Thyroid gland (tissue), 4 donors: ENCODE data around the gene EFL1. TPM values are rescaled to one million over a fixed set of nuclear protein-coding genes. Genes with fewer than 3 reads are reported as not detected.

Source experiments
- DNase-seq, 2 donors: peaks; one replicate each; pipeline ENCODE4 v3.0.0-alpha.2; 2019
- H3K27ac ChIP-seq, 3 donors: fragments of 200-600 bp; sonication (generic); 1 replicate in 2 of 3; 2 replicates in 1 of 3; pipeline ENCODE4 v1.5.1; 2016 to 2019; ENCODE audit warnings: mild to moderate bottlenecking in 1 of 3, moderate library complexity in 1 of 3
- H3K27me3 ChIP-seq: fragments of 200-600 bp; sonication (generic); one replicate; pipeline ENCODE4 v1.5.1; 2019
- H3K36me3 ChIP-seq, 2 donors: fragments of 200-600 bp; sonication (generic); one replicate each; pipeline ENCODE4 v1.5.1; 2016 to 2019
- H3K4me1 ChIP-seq, 2 donors: fragments of 200-600 bp; sonication (generic); one replicate each; pipeline ENCODE4 v1.5.1; 2017 to 2019
- H3K4me3 ChIP-seq, 3 donors: fragments of 200-600 bp; sonication (generic); replicated peaks in 1 of 3; 1 replicate in 2 of 3; 2 replicates in 1 of 3; pipeline ENCODE4 v1.5.1; 2016; ENCODE audit warnings: mild to moderate bottlenecking in 1 of 3
- H3K9me3 ChIP-seq: fragments of 200-600 bp; sonication (generic); one replicate; pipeline ENCODE4 v1.5.1; 2017
- CTCF ChIP-seq, 6 experiments: fragments of 200-600 bp in 3 of 6; fragments of 450-650 bp in 3 of 6; sonication (generic) in 3 of 6; IDR thresholded peaks; one replicate each; pipeline ENCODE4 v1.5.1; 2016 to 2019; ENCODE audit warnings: antibody characterized with exemption in 6 of 6, mild to moderate bottlenecking in 2 of 6, inconsistent platforms in 1 of 6, moderate library complexity in 1 of 6
- POLR2A ChIP-seq, 2 donors: fragments of 450-650 bp; IDR thresholded peaks; one replicate each; pipeline ENCODE4 v1.6.1; 2017; ENCODE audit warnings: antibody characterized with exemption in 2 of 2, mild to moderate bottlenecking in 2 of 2, moderate library complexity in 1 of 2
- WGBS, 2 donors: methylation state at CpG; one replicate each; pipeline ENCODE4 v1.1.5; 2017; 5-methylcytosine and 5-hydroxymethylcytosine counted together
- intact Hi-C: fragments of 100-400 bp; cut with DNase I; formaldehyde crosslinking; loops from one replicate; pipeline ENCODE4 v1.15.1; 2023
- total RNA-seq, 4 donors: library from RNA; depleted of rRNA; stranded (reverse); fragments of >200 nt; gene quantifications; one replicate each; pipeline ENCODE4 v1.2.3, GENCODE V29; 2016

Gene EFL1
- total RNA-seq, 4 donors from 2014 or later: 10.3 to 29.8 (median 17.5) TPM

GRCh38 chr15:82178061-82178460 lies 84.5 kb downstream of the EFL1 start:
- H3K9me3 ChIP-seq: no peaks in the 10 kb centered on the region
- H3K27me3 ChIP-seq: no peaks in the 10 kb centered on the region
- no peak overlapping the region for H3K27ac ChIP-seq
- no peak overlapping the region for H3K4me3 ChIP-seq
- no peaks in the 10 kb centered on the region for H3K36me3 ChIP-seq
- peaks cover 16 to 24% of the 10 kb centered on the region in 2 donors for H3K4me1 ChIP-seq
- no peak for DNase-seq
- WGBS, 2 donors: 54 to 57% methylated on average over 2 of the region's 2 CpGs
- intact Hi-C loops: no loop called here
- TF ChIP-seq CTCF (IDR thresholded peaks at IDR 0.05) (no peak), POLR2A (IDR thresholded peaks at IDR 0.05) (no peak)

- Histone ChIP-seq H3K4me3 (no peak overlapping the region), H3K27ac (no peak overlapping the region), H3K9me3 (no peaks in the 10 kb centered on the region), H3K36me3 (no peaks in the 10 kb centered on the region), H3K27me3 (no peaks in the 10 kb centered on the region), H3K4me1 (peaks cover 15 to 24% of the 10 kb centered on the region in 2 donors)
- DNase-seq: no peak
- TF ChIP-seq CTCF (IDR thresholded peaks at IDR 0.05): no peak
- no peak for TF ChIP-seq POLR2A (IDR thresholded peaks at IDR 0.05)
- WGBS, 2 donors: 80 to 81% methylated on average over 3 of the region's 3 CpGs
- intact Hi-C loops: no loop called here
These were observed 85.1 kb downstream of the EFL1 start for GRCh38 chr15:82177291-82178010.

- Histone ChIP-seq H3K9me3 (no peaks in the 10 kb centered on the region), H3K4me1 (peaks cover 15 to 24% of the 10 kb centered on the region in 2 donors), H3K27ac (no peak overlapping the region), H3K27me3 (no peaks in the 10 kb centered on the region), H3K36me3 (no peaks in the 10 kb centered on the region), H3K4me3 (no peak overlapping the region)
- no peak for DNase-seq
- TF ChIP-seq POLR2A (IDR thresholded peaks at IDR 0.05): no peak
- no peak for TF ChIP-seq CTCF (IDR thresholded peaks at IDR 0.05)
- WGBS, 2 donors: 96% methylated on average over 2 of the region's 2 CpGs
- intact Hi-C loops: no loop called here
These were observed 86.0 kb downstream of the EFL1 start for GRCh38 chr15:82176542-82176941.

- H3K27ac ChIP-seq: no peak overlapping the region
- no peak for DNase-seq
- no peaks in the 10 kb centered on the region for H3K27me3 ChIP-seq
- peaks cover 15 to 24% of the 10 kb centered on the region in 2 donors for H3K4me1 ChIP-seq
- intact Hi-C loops: no loop called here
- TF ChIP-seq CTCF (IDR thresholded peaks at IDR 0.05) (no peak), POLR2A (IDR thresholded peaks at IDR 0.05) (no peak)
- H3K9me3 ChIP-seq: no peaks in the 10 kb centered on the region
- 95 to 99% methylated on average over 5 of the region's 5 CpGs for WGBS, 2 donors
- no peaks in the 10 kb centered on the region for H3K36me3 ChIP-seq
- no peak overlapping the region for H3K4me3 ChIP-seq
These were observed 87.9 kb downstream of the EFL1 start for GRCh38 chr15:82174471-82175235.

- TF ChIP-seq POLR2A (IDR thresholded peaks at IDR 0.05): no peak
- TF ChIP-seq CTCF (IDR thresholded peaks at IDR 0.05): no peak
- Histone ChIP-seq H3K36me3 (no peaks in the 10 kb centered on the region), H3K9me3 (no peaks in the 10 kb centered on the region), H3K27me3 (no peaks in the 10 kb centered on the region), H3K27ac (no peak overlapping the region), H3K4me3 (no peak overlapping the region), H3K4me1 (peaks cover 9 to 22% of the 10 kb centered on the region in 2 donors)
- no peak for DNase-seq
- 96 to 97% methylated on average over 1 of the region's 1 CpG for WGBS, 2 donors
- intact Hi-C loops: no loop called here
These were observed 89.4 kb downstream of the EFL1 start for GRCh38 chr15:82173108-82173507.
